Inflammatory macrophage treated with lipopolysaccharide for 4 hours (primary cell): ENCODE measurements around the gene ZDHHC6.
A peak's percentile ranks its signal among the peaks of the same experiment; 100 is the strongest.

ENCODE experiments used
- DNase-seq: peaks from one replicate; pipeline ENCODE4 v3.0.0-alpha.2; 2020

ZDHHC6 gene

GRCh38 chr10:112442063-112442462 lies 4.7 kb downstream of the ZDHHC6 start:
- peak; percentile 17 for DNase-seq

GRCh38 chr10:112441520-112441919 lies 5.2 kb downstream of the ZDHHC6 start:
- no peak for DNase-seq

GRCh38 chr10:112438356-112438755 lies 8.4 kb downstream of the ZDHHC6 start:
- no peak for DNase-seq

GRCh38 chr10:112434988-112435619 lies 11.6 kb downstream of the ZDHHC6 start:
- DNase-seq: peak; percentile 57

GRCh38 chr10:112433136-112433535 lies 13.6 kb downstream of the ZDHHC6 start:
- no peak for DNase-seq

GRCh38 chr10:112429654-112430230 lies 17.0 kb downstream of the ZDHHC6 start:
- no peak for DNase-seq

- DNase-seq: no peak
Measured at GRCh38 chr10:112429147-112429546, 17.6 kb downstream of the ZDHHC6 start.

- peak; percentile 57 for DNase-seq
Measured at GRCh38 chr10:112426111-112426510, 20.6 kb downstream of the ZDHHC6 start.

- no peak for DNase-seq
Measured at GRCh38 chr10:112424651-112425050, 22.1 kb downstream of the ZDHHC6 start.

GRCh38 chr10:112421731-112422130 lies 25.0 kb downstream of the ZDHHC6 start:
- no peak for DNase-seq

- DNase-seq: no peak
Measured at GRCh38 chr10:112412696-112413095, 34.0 kb downstream of the ZDHHC6 start.

GRCh38 chr10:112409755-112410154 lies 37.0 kb downstream of the ZDHHC6 start:
- DNase-seq: no peak

GRCh38 chr10:112409299-112409698 lies 37.4 kb downstream of the ZDHHC6 start:
- DNase-seq: no peak

GRCh38 chr10:112407696-112408095 lies 39.0 kb downstream of the ZDHHC6 start:
- no peak for DNase-seq

GRCh38 chr10:112406806-112407205 lies 39.9 kb downstream of the ZDHHC6 start:
- peak; percentile 18 for DNase-seq

GRCh38 chr10:112404617-112405016 lies 42.1 kb downstream of the ZDHHC6 start:
- no peak for DNase-seq

GRCh38 chr10:112402917-112403316 lies 43.8 kb downstream of the ZDHHC6 start:
- no peak for DNase-seq

GRCh38 chr10:112397592-112397991 lies 49.1 kb downstream of the ZDHHC6 start:
- no peak for DNase-seq

GRCh38 chr10:112395809-112396530 lies 50.7 kb downstream of the ZDHHC6 start:
- DNase-seq: no peak

- no peak for DNase-seq
Measured at GRCh38 chr10:112394475-112394875, 52.2 kb downstream of the ZDHHC6 start.

- DNase-seq: no peak
Measured at GRCh38 chr10:112393827-112394226, 52.9 kb downstream of the ZDHHC6 start.

- DNase-seq: no peak
Measured at GRCh38 chr10:112393341-112393740, 53.4 kb downstream of the ZDHHC6 start.

- DNase-seq: peak; percentile 22
Measured at GRCh38 chr10:112390125-112390703, 56.5 kb downstream of the ZDHHC6 start.

- peak; percentile 99 for DNase-seq
Measured at GRCh38 chr10:112389271-112389822, 57.4 kb downstream of the ZDHHC6 start.
